Endothelial cell of umbilical vein (primary cell): ENCODE data around the gene KCNQ5. TPM values are rescaled to one million over a fixed set of nuclear protein-coding genes. Genes with fewer than 3 reads are reported as not detected.

Source experiments
- BruUV-seq: library from RNA; stranded (reverse); fragments of 400-500 nt; replicated peaks from 2 replicates; lab custom pipeline; 2021; lab: Mats Ljungman, UMichigan
- CTCF ChIA-PET: fragments of 300-600, 350-600 bp; sonication (Branson Sonifier 250); formaldehyde crosslinking; loops from one replicate; lab custom pipeline; 2021; ENCODE audit warnings: antibody characterized with exemption, inconsistent platforms; lab: Charles Lee
- POLR2A ChIA-PET: fragments of 300-600, 350-600 bp; sonication (Branson Sonifier 250); formaldehyde crosslinking; loops from one replicate; lab custom pipeline; 2021; ENCODE audit warnings: antibody characterized with exemption, inconsistent platforms; lab: Charles Lee
- DNase-seq: peaks from one replicate; pipeline ENCODE4 v3.0.0-alpha.2; 2011; ENCODE audit warnings: low read depth, low spot score
- FAIRE-seq: peaks from 2 replicates; lab custom pipeline; 2011; peaks lifted over from hg19 to GRCh38; lab: Jason Lieb, UNC
- H2AFZ ChIP-seq: 2 replicates; pipeline ENCODE4 v1.6.0; 2012; ENCODE audit warnings: low read depth, low read length, control low read depth, inconsistent platforms
- H3K27ac ChIP-seq: 2 replicates; pipeline ENCODE4 v1.5.1; 2011; ENCODE audit warnings: low read depth, mild to moderate bottlenecking, control low read depth, low read length, moderate library complexity; ENCODE audit not compliant: insufficient read depth
- H3K27me3 ChIP-seq, 2 experiments: 2 replicates each; pipeline versions ENCODE4 v1.6.0 to v1.6.1; 2011; ENCODE audit warnings: low read length in 2 of 2, mixed read lengths in 1 of 2; ENCODE audit not compliant: control insufficient read depth in 2 of 2, insufficient read depth in 2 of 2
- H3K36me3 ChIP-seq, 2 experiments: 2 replicates in 1 of 2; 3 replicates in 1 of 2; pipeline ENCODE4 v1.5.1; 2011; ENCODE audit warnings: low read length in 2 of 2, mild to moderate bottlenecking in 1 of 2, moderate library complexity in 1 of 2; ENCODE audit not compliant: control insufficient read depth in 2 of 2, insufficient read depth in 2 of 2; ENCODE audit errors: extremely low read depth in 1 of 2
- H3K4me1 ChIP-seq: 3 replicates; pipeline ENCODE4 v1.5.1; 2011; ENCODE audit warnings: mild to moderate bottlenecking, low read length; ENCODE audit not compliant: control insufficient read depth, insufficient read depth; ENCODE audit errors: extremely low read depth
- H3K4me2 ChIP-seq: 2 replicates; pipeline ENCODE4 v1.6.1; 2011; ENCODE audit warnings: low read length, control low read depth, mixed read lengths; ENCODE audit not compliant: insufficient read depth
- H3K4me3 ChIP-seq, 3 experiments: fragments of 200-600 bp in 1 of 3; sonication (generic), shearing (Covaris generic) in 1 of 3; replicated peaks in 1 of 3; 2 replicates each; pipeline ENCODE4 v1.5.1; 2011 to 2016; ENCODE audit warnings: control low read depth in 3 of 3, low read length in 3 of 3, mild to moderate bottlenecking in 2 of 3, inconsistent platforms in 1 of 3, low read depth in 1 of 3, moderate library complexity in 1 of 3; ENCODE audit not compliant: insufficient read depth in 1 of 3
- H3K79me2 ChIP-seq: 2 replicates; pipeline ENCODE4 v1.6.0; 2012; ENCODE audit warnings: low read length, inconsistent platforms; ENCODE audit not compliant: control insufficient read depth, insufficient read depth
- H3K9ac ChIP-seq: replicated peaks from 2 replicates; pipeline ENCODE3; 2011; ENCODE audit warnings: low read length, control low read depth; ENCODE audit not compliant: insufficient read depth; ENCODE audit errors: extremely low read depth
- H3K9me1 ChIP-seq: replicated peaks from 3 replicates; pipeline ENCODE4 v1.6.0; 2011; ENCODE audit warnings: mild to moderate bottlenecking, low read length; ENCODE audit not compliant: control insufficient read depth, insufficient read depth; ENCODE audit errors: extremely low read depth
- H3K9me3 ChIP-seq: replicated peaks from 2 replicates; pipeline ENCODE4 v1.5.1; 2012; ENCODE audit warnings: low read length, inconsistent platforms; ENCODE audit not compliant: control insufficient read depth, insufficient read depth
- H4K20me1 ChIP-seq: replicated peaks from 2 replicates; pipeline ENCODE3; 2011; ENCODE audit warnings: mild to moderate bottlenecking, low read length; ENCODE audit not compliant: control insufficient read depth, insufficient read depth; ENCODE audit errors: extremely low read depth
- EZH2 ChIP-seq: IDR thresholded peaks from 2 replicates; pipeline ENCODE4 v1.6.1; 2012; ENCODE audit warnings: borderline replicate concordance, low read depth, mild to moderate bottlenecking, moderate library complexity, low read length, inconsistent platforms; ENCODE audit not compliant: severe bottlenecking
- FOS ChIP-seq: IDR thresholded peaks from 2 replicates; pipeline ENCODE4 v1.6.1; 2011; ENCODE audit warnings: mild to moderate bottlenecking, low read length, moderate library complexity, borderline replicate concordance; ENCODE audit not compliant: insufficient read depth
- GATA2 ChIP-seq: IDR thresholded peaks from 2 replicates; pipeline ENCODE4 v1.7.0; 2011; ENCODE audit warnings: low read depth, mild to moderate bottlenecking, moderate library complexity, mixed read lengths, low read length; ENCODE audit not compliant: insufficient read length, insufficient read depth
- JUN ChIP-seq: IDR thresholded peaks from 2 replicates; pipeline ENCODE4 v1.6.1; 2011; ENCODE audit warnings: borderline replicate concordance, low read depth; ENCODE audit not compliant: insufficient read length, insufficient read depth
- MYC ChIP-seq: IDR thresholded peaks from one replicate; pipeline ENCODE4 v1.6.1; 2011; ENCODE audit warnings: mild to moderate bottlenecking, low read depth, low read length
- POLR2A ChIP-seq: IDR thresholded peaks from 2 replicates; pipeline ENCODE4 v1.6.1; 2012; ENCODE audit warnings: low read depth, mild to moderate bottlenecking, control low read depth, low read length
- POLR2AphosphoS5 ChIP-seq: IDR thresholded peaks from 2 replicates; pipeline ENCODE4 v1.6.1; 2012; ENCODE audit warnings: low read depth, mild to moderate bottlenecking, control low read depth, low read length, moderate library complexity; ENCODE audit not compliant: insufficient read depth
- dilution Hi-C: fragments of 300-500 bp; cut with MboI; formaldehyde crosslinking; loops from one replicate; pipeline ENCODE4 v1.15.0; 2019; ENCODE audit warnings: low sequenced_read_pairs; ENCODE audit not compliant: extremely low pct_ligation_motif_present
- intact Hi-C: fragments of 100-400 bp; cut with micrococcal nuclease; formaldehyde crosslinking; loops from one replicate; pipeline ENCODE4 v1.10.0; 2022
- polyA plus RNA-seq, 4 experiments: library from polyadenylated mRNA; depleted of rRNA in 3 of 4; stranded (reverse) in 3 of 4; unstranded in 1 of 4; fragments of >200 nt; gene quantifications; 2 replicates each; pipeline versions ENCODE4 v1.2.1 to v1.2.3, GENCODE V29; 2011 to 2012; ENCODE audit warnings: missing spikeins in 1 of 4
- total RNA-seq: library from RNA; stranded (reverse); gene quantifications from 2 replicates; pipeline ENCODE4 v1.2.3, GENCODE V29; 2021
- TF ChIP-seq, protein P1 (sequence below), 2 donors: IDR thresholded peaks; 1 replicate in 1 of 2; 2 replicates in 1 of 2; pipeline ENCODE4 v1.5.1; 2011; ENCODE audit warnings: low read length in 2 of 2, mild to moderate bottlenecking in 2 of 2, moderate library complexity in 2 of 2, control low read depth in 1 of 2, inconsistent platforms in 1 of 2, low read depth in 1 of 2; ENCODE audit not compliant: insufficient read depth in 1 of 2; ENCODE audit errors: extremely low read depth in 1 of 2
- TF ChIP-seq, protein P2 (sequence below): IDR thresholded peaks from 2 replicates; pipeline ENCODE4 v1.6.1; 2011; ENCODE audit not compliant: insufficient read depth, insufficient read length

KCNQ5 gene
- total and polyA plus RNA-seq, 2 donors (not counting 3 experiments of a cell fraction or from before 2014, with no cell fraction given), result 0.22 TPM; not detected in 1

- POLR2A ChIA-PET, result no interaction called here
- no peaks in the 10 kb centered on the region for H4K20me1 ChIP-seq
- no peak overlapping the region for H3K4me3 ChIP-seq
- BruUV-seq, result no TSS peak
- no peak for DNase-seq
- H3K27ac ChIP-seq, result no peak overlapping the region
- H3K9me1 ChIP-seq, result no peaks in the 10 kb centered on the region
- H3K4me1 ChIP-seq, result no peaks in the 10 kb centered on the region
- dilution Hi-C loops, result no loop called here
- no peak for FAIRE-seq
- no peaks in the 10 kb centered on the region for H3K79me2 ChIP-seq
- no peaks in the 10 kb centered on the region for H3K27me3 ChIP-seq
- TF ChIP-seq JUN (no peak), FOS (no peak), POLR2AphosphoS5 (no peak), POLR2A (no peak), EZH2 (no peak), GATA2 (no peak), MYC (no peak)
- TF ChIP-seq, protein P1, sequence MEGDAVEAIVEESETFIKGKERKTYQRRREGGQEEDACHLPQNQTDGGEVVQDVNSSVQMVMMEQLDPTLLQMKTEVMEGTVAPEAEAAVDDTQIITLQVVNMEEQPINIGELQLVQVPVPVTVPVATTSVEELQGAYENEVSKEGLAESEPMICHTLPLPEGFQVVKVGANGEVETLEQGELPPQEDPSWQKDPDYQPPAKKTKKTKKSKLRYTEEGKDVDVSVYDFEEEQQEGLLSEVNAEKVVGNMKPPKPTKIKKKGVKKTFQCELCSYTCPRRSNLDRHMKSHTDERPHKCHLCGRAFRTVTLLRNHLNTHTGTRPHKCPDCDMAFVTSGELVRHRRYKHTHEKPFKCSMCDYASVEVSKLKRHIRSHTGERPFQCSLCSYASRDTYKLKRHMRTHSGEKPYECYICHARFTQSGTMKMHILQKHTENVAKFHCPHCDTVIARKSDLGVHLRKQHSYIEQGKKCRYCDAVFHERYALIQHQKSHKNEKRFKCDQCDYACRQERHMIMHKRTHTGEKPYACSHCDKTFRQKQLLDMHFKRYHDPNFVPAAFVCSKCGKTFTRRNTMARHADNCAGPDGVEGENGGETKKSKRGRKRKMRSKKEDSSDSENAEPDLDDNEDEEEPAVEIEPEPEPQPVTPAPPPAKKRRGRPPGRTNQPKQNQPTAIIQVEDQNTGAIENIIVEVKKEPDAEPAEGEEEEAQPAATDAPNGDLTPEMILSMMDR (IDR thresholded peaks at IDR 0.05; ENCODE audit: extremely low read depth in 1 of 2, insufficient read depth in 1 of 2, low read depth in 1 of 2, low read length in 2 of 2), result no peak
- TF ChIP-seq, protein P2, sequence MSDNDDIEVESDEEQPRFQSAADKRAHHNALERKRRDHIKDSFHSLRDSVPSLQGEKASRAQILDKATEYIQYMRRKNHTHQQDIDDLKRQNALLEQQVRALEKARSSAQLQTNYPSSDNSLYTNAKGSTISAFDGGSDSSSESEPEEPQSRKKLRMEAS, result no peak
- no peak overlapping the region for H2AFZ ChIP-seq
- CTCF ChIA-PET, result no interaction called here
- intact Hi-C loops, result no loop called here
- no peaks in the 10 kb centered on the region for H3K36me3 ChIP-seq
- H3K4me2 ChIP-seq, result no peak overlapping the region
- no peaks in the 10 kb centered on the region for H3K9me3 ChIP-seq
- no peak overlapping the region for H3K9ac ChIP-seq
Observed at GRCh38 chr6:72826744-72827438, 205.0 kb downstream of the KCNQ5 start.
